Measurements from ENCODE around the gene DPP4. TPM values are rescaled to one million over a fixed set of nuclear protein-coding genes. Genes with fewer than 3 reads are reported as not detected.
A peak's percentile ranks its signal among the peaks of the same experiment; 100 is the strongest.

Gene DPP4
- total and polyA plus RNA-seq, 2 of the 13 experiments (the other 11 are each of a cell fraction or from before 2014, with no cell fraction given), result 39.4 to 109 TPM

DNA sequence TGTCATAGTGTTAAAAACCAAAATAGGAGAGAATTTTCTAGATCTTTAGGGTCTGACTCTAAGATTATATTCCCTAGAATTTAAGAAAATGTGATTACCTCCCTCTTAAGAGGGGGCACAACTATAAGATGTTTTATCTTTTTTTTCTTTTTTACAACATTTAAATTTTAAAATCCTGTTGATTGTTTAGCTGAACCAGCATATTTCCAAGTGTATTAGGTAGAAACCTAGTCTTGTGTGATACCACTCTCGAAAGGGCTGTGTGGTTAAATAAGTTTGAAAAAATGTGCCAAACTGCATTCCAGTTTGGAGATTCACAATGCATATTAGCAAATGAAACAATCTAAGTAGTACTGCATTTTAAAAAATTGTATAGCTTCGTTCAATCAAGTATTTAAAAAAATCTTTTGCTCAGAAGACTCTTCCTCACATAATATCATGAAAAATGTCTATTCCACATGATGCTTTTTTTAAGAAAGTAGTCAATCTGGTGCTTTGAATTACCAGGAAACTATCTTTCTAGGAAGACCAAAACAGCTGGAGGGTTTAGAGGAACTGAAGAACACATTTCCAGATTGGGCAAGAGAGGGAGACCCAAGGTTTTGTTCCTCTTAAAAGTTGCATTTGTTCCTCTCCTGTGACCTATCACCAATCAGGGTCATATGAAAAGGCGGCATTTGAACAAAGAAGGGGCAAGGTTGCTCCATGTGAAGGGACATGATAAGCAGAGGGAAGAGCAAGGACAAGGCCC is 98.8 kb downstream of the DPP4 start:
- Histone ChIP-seq H3K4me3 (replicated peaks in 1 of 3; ENCODE audit: insufficient read depth in 1 of 3, low read depth in 2 of 3, low read length in 3 of 3) (no peak overlapping the region), H3K79me2 (ENCODE audit: insufficient read depth, low read length) (no peaks in the 10 kb centered on the region), H3K9me3 (ENCODE audit: low read length) (no peaks in the 10 kb centered on the region), H3K9ac (ENCODE audit: insufficient read depth, low read depth, low read length) (no peak overlapping the region), H3K4me1 (ENCODE audit: insufficient read depth, low read length) (peaks cover 6% of the 10 kb centered on the region; the same call in 1 of the 2 replicates), H3K36me3 (replicated peaks in 1 of 2; ENCODE audit: control insufficient read depth in 1 of 2, insufficient read depth in 2 of 2, low read length in 2 of 2) (no peaks in the 10 kb centered on the region), H3K27me3 (ENCODE audit: control insufficient read depth in 1 of 2, insufficient read depth in 2 of 2, low read length in 2 of 2) (peaks cover 0 to 4% of the 10 kb centered on the region in 2 experiments; a peak in 1 of 5 replicates), H2AFZ (ENCODE audit: low read length) (no peak overlapping the region), H3K27ac (ENCODE audit: extremely low read length, insufficient read depth, low read length) (no peak overlapping the region), H4K20me1 (ENCODE audit: insufficient read depth, low read length) (no peaks in the 10 kb centered on the region), H3K4me2 (ENCODE audit: low read depth, low read length) (no peak overlapping the region)
- in situ Hi-C loops (cut with HindIII; ENCODE audit: extremely low pct_ligation_motif_present, low pct_unique_long_range_greater_than_20kb) (loop anchor here (25.0 kb wide), 1 partner anchor 337 kb away; the partner anchor contains the start of gene IFIH1), intact Hi-C loops (cut with micrococcal nuclease; ENCODE audit: unreplicated experiment) (no loop called here)
- no TSS peak for BruUV-seq (replicated peaks)
- DNase-seq (ENCODE audit: low spot score) (no peak), FAIRE-seq (no peak), ATAC-seq (no peak)
- POLR2A ChIA-PET, result no interaction called here
- TF ChIP-seq, protein P1, sequence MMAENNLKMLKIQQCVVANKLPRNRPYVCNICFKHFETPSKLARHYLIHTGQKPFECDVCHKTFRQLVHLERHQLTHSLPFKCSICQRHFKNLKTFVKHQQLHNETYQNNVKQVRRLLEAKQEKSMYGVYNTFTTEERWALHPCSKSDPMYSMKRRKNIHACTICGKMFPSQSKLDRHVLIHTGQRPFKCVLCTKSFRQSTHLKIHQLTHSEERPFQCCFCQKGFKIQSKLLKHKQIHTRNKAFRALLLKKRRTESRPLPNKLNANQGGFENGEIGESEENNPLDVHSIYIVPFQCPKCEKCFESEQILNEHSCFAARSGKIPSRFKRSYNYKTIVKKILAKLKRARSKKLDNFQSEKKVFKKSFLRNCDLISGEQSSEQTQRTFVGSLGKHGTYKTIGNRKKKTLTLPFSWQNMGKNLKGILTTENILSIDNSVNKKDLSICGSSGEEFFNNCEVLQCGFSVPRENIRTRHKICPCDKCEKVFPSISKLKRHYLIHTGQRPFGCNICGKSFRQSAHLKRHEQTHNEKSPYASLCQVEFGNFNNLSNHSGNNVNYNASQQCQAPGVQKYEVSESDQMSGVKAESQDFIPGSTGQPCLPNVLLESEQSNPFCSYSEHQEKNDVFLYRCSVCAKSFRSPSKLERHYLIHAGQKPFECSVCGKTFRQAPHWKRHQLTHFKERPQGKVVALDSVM (CRISPR knock-in tag; IDR thresholded peaks at IDR 0.05), result no peak
- TF ChIP-seq, protein P2, sequence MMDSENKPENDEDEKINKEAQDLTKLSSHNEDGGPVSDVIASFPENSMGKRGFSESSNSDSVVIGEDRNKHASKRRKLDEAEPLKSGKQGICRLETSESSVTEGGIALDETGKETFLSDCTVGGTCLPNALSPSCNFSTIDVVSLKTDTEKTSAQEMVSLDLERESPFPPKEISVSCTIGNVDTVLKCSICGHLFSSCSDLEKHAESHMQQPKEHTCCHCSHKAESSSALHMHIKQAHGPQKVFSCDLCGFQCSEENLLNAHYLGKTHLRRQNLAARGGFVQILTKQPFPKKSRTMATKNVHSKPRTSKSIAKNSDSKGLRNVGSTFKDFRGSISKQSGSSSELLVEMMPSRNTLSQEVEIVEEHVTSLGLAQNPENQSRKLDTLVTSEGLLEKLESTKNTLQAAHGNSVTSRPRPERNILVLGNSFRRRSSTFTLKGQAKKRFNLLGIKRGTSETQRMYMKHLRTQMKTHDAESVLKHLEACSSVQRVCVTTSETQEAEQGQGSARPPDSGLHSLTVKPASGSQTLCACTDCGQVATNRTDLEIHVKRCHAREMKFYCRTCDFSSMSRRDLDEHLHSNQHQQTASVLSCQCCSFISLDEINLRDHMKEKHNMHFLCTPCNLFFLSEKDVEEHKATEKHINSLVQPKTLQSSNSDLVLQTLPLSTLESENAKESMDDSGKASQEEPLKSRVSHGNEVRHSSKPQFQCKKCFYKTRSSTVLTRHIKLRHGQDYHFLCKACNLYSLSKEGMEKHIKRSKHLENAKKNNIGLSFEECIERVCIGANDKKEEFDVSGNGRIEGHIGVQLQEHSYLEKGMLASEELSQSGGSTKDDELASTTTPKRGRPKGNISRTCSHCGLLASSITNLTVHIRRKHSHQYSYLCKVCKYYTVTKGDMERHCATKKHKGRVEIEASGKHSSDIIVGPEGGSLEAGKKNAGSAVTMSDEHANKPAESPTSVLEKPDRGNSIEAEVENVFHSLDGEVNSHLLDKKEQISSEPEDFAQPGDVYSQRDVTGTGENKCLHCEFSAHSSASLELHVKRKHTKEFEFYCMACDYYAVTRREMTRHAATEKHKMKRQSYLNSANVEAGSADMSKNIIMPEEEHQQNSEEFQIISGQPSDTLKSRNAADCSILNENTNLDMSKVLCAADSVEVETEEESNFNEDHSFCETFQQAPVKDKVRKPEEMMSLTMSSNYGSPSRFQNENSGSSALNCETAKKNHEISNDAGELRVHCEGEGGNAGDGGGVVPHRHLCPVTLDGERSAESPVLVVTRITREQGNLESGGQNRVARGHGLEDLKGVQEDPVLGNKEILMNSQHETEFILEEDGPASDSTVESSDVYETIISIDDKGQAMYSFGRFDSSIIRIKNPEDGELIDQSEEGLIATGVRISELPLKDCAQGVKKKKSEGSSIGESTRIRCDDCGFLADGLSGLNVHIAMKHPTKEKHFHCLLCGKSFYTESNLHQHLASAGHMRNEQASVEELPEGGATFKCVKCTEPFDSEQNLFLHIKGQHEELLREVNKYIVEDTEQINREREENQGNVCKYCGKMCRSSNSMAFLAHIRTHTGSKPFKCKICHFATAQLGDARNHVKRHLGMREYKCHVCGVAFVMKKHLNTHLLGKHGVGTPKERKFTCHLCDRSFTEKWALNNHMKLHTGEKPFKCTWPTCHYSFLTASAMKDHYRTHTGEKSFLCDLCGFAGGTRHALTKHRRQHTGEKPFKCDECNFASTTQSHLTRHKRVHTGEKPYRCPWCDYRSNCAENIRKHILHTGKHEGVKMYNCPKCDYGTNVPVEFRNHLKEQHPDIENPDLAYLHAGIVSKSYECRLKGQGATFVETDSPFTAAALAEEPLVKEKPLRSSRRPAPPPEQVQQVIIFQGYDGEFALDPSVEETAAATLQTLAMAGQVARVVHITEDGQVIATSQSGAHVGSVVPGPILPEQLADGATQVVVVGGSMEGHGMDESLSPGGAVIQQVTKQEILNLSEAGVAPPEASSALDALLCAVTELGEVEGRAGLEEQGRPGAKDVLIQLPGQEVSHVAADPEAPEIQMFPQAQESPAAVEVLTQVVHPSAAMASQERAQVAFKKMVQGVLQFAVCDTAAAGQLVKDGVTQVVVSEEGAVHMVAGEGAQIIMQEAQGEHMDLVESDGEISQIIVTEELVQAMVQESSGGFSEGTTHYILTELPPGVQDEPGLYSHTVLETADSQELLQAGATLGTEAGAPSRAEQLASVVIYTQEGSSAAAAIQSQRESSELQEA (CRISPR knock-in tag; IDR thresholded peaks at IDR 0.05; ENCODE audit: not compliant biosample characterization), result no peak
- no peak for TF ChIP-seq ZBTB21 (CRISPR knock-in tag; IDR thresholded peaks at IDR 0.05)
- no peak for TF ChIP-seq HNRNPK (IDR thresholded peaks at IDR 0.05; ENCODE audit: low read depth, low read length, poor library complexity, severe bottlenecking)
- TF ChIP-seq MAFF (IDR thresholded peaks at IDR 0.05; ENCODE audit: low read depth, low read length), result peak; percentile 78
- TF ChIP-seq MAFK (conservative IDR thresholded peaks at IDR 0.05 in 1 of 2, IDR thresholded peaks at IDR 0.05 in 1 of 2; ENCODE audit: low read length in 2 of 2), result peak; percentile 78 to 90
- no peak for TF ChIP-seq ZNF180 (CRISPR knock-in tag; IDR thresholded peaks at IDR 0.05; ENCODE audit: borderline replicate concordance, low read depth)
- TF ChIP-seq ZNF326 (CRISPR knock-in tag; IDR thresholded peaks at IDR 0.05; ENCODE audit: borderline replicate concordance), result no peak
- 6% methylated on average over 3 of the region's 3 CpGs for WGBS (ENCODE audit: low lambda C conversion rate)
- CTCF ChIA-PET (ENCODE audit: low intra/inter-chr PET ratio, low total read pairs), result no interaction called here
